Caki2 (cell line): Measurements from ENCODE around the gene UFL1. TPM values are rescaled to one million over a fixed set of nuclear protein-coding genes. Genes with fewer than 3 reads are reported as not detected.

Experiments
- DNase-seq: peaks from one replicate; pipeline ENCODE4 v3.0.0-alpha.2; 2015; ENCODE audit warnings: low read depth
- in situ Hi-C: cut with HindIII; loops from 2 replicates; pipeline ENCODE4 v1.10.0; 2016; ENCODE audit warnings: low sequenced_read_pairs, low pct_unique_long_range_greater_than_20kb, mixed read lengths
- total RNA-seq: library from RNA; depleted of rRNA; stranded (reverse); fragments of >200 nt; shearing (Covaris generic); gene quantifications from 2 replicates; pipeline ENCODE4 v1.2.3, GENCODE V29; 2014; ENCODE audit warnings: low replicate concordance; rRNA removed

UFL1 gene
- total RNA-seq, 1 experiment from 2014 or later = 9.9 TPM

DNA sequence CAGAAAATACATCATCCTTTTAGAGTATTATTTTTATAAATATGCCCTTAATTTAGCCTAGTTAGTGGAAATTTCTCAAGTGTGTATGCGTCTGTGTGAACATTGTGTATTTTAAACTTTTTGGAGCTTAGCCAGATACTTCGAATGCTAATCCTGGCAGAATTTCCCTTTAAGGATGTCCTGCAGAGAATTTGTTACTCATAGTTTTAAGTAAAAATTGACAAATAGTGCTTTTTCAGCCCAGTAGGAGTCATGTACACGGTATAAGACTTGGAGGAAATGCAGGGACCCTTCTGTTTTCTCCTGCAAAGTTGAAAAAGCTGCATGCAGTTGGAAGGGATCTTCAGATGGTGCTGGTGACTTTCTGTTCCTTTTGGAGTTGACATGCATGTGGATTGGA is 41.3 kb downstream of the UFL1 start, which contains the start of gene FHL5:
Gene FHL5 (plus strand): TSS at position 243 of the 400 bp plus-strand sequence. CDS start 40,486 bp downstream, outside the sequence.
- DNase-seq = no peak
- in situ Hi-C loops = no loop called here

DNA sequence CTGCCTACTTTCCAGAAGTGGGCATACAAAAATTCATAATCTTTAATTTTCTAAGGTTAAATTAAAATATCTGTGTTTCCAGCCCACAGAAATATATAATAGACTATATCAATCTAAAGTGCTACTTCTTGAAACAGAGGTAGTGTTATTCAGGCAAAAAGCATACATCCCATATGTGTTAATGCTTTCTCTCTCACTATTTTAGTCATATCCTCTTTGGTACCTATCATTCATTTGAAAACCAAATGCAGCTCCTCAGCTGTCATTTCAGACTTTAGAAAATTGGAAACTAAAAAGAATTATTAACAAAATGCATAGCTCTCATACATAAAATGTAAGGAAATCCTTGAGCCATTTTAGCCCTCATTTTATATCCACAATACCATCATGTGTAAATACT is 42.2 kb downstream of the UFL1 start:
- no peak for DNase-seq
- in situ Hi-C loops = no loop called here

DNA sequence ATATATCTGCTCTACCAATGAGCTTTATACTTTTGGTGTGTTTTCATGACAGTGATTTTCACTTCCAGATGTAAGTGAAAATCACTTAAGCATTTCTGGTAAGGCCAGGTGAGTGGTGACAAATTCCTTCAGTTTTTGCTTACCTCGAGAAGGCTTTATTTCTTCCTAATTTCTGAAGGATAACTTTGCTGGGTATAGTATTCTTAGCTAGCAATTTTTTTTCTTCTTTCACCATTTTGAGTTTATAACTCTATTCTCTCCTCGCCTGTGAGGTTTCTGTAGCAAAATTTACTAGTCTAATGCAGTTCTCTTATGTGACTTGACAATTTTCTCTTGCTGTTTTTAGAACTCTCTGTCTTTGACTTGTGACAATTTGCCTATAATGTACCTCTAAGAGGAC is 48.4 kb downstream of the UFL1 start:
- in situ Hi-C loops = no loop called here
- DNase-seq = no peak

DNA sequence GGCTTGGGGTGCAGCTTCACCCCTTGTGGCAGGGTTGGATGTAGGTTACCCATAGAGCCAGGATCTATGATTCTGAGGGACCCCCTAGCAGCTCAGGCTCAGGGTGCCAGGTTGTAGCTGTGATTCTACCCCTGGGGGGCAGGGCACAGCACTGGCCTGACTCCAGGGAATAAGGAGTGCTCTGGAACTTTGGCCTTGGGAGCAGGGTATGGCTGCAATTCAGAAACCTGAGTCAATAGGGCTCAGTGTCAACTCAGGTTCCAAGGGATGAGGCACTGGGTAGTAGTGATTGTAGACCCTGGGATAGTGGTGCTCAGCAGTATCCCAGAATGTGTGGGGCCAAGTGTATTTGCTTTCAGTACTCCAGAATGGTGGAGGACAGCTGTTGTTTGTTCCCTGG is 49.9 kb downstream of the UFL1 start:
- in situ Hi-C loops = no loop called here
- no peak for DNase-seq

DNA sequence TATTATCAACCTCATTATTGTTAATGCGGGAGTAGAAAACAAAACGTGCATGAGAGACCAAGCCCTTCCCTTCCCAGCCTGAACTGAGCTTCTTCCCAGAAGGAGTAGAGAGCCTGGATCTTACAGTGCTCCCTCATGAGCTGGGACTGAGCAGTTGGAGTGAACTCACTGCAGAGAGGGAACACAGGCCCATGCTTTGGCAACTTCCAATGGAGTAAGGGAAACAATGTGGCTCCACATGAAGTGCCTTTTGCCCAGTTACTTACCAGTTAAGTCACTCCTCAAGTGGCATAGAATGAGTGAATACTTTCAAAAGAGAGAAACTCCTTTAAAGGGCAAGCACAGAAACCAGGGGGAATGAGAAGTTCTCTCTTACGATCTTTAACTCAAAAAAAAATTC is 53.8 kb downstream of the UFL1 start:
- in situ Hi-C loops = no loop called here
- no peak for DNase-seq

DNA sequence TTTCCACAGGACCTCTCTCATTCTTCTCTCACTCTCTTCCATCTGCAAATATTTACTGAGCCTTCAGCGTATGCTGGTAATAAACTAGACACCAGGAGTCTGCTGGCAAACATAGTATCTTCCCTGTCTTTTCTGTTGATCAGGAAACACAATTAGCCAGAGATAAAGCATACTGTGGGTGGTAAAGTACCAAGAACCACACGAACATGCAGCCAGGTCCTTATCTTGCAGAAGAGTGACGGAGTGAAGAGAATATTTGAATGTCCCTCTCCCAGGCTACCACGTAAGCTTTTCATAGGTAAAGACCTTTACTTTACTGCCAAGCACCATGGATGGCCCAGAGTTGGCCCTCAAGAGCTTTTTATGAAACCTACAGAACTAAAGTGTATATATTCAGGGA is 54.6 kb downstream of the UFL1 start:
- no peak for DNase-seq
- in situ Hi-C loops = no loop called here

DNA sequence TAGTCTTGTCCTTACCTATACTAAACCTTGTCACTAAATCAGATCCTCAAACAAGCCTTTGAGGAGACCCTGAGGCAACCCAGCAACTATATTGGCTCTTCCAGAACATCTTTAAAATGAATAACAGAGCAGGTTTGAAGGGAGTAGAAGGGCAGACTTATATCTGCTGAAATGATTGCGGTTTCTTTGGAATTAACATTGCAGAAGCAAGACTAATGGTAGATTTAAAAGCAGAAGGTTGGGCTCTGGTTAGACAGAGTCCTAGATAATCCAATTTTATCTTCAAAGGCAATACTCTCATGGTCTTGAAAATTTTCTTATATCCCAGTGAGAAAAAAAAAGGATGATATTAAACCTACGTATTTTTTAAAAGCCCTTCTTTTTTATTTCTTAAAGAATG is 60.4 kb downstream of the UFL1 start:
- no peak for DNase-seq
- in situ Hi-C loops = no loop called here

DNA sequence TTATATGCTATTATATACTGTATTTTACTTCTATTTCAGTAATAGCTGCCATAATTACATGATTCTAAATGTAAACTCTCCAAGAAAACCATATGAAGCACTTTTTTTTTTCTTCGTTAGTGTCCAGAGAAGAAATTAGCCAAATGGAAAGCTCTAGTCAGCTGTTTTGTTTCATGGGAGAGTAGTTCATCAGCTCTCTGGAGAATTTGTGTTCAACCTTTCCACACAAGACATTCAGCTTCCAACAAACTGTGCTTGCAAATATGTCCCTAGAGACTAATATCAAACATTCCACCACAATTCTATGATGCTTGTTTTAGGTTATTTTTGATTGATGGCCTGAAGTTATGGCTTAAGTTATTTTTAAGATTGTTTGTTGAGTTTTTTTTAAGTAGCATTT is 60.8 kb downstream of the UFL1 start:
- in situ Hi-C loops = no loop called here
- no peak for DNase-seq

DNA sequence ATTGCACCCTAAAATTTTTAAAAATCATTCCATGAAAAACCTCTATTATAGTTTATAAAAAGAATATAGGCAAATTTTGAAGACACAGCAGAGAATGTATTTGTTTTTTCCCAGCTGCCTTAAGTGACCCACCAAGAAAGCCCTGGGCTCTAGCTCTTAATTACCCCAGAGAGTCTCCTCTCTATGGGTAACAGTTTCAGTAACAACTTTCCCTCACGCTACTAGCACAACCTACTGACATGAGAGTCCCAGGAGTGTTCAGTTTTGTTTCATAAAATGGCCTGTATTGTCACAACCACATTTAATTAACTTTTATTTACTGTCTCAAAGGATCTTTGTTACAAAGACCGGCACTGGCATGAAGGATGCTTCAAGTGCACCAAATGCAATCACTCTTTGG is 82.8 kb downstream of the UFL1 start:
- in situ Hi-C loops = no loop called here
- no peak for DNase-seq

Other genes starting within 250 kb of the UFL1 start
- gene FHL5, start 41.3 kb downstream of the UFL1 start, total RNA-seq = not detected in 2 replicates